PC-3 (cell line): ENCODE measurements around the gene PTPN1.

Experiments
- CTCF ChIP-seq: fragments of 300-600 bp; sonication (generic); conservative IDR thresholded peaks from 2 replicates; pipeline ENCODE4 v1.5.1; 2017; ENCODE audit warnings: antibody characterized with exemption, low read depth, mild to moderate bottlenecking, low read length
- EZH2 ChIP-seq: fragments of 300-600 bp; sonication (generic); IDR thresholded peaks from one replicate; pipeline ENCODE4 v1.6.1; 2017; ENCODE audit warnings: antibody characterized with exemption, mild to moderate bottlenecking, low read length; ENCODE audit not compliant: unreplicated experiment
- EZH2phosphoT487 ChIP-seq: fragments of 300-600 bp; sonication (generic); IDR thresholded peaks from 2 replicates; pipeline ENCODE4 v1.6.1; 2018; ENCODE audit warnings: mild to moderate bottlenecking, antibody characterized with exemption, low read length, borderline replicate concordance

GRCh38 chr20:50498071-50498776, 12.0 kb upstream of the PTPN1 start:
- TF ChIP-seq CTCF (no peak), EZH2 (no peak), EZH2phosphoT487 (no peak)
